OCI-LY7 (cell line): ENCODE data around the gene HSPBP1.

Source experiments
- EZH2phosphoT487 ChIP-seq: fragments of 200-600 bp; sonication (generic); IDR thresholded peaks from 2 replicates; pipeline ENCODE4 v1.6.1; 2018; ENCODE audit warnings: low read depth, borderline replicate concordance, mild to moderate bottlenecking, mixed run types, antibody characterized with exemption, low read length, moderate library complexity, mixed read lengths
- TF ChIP-seq, protein P1 (sequence below): fragments of 200-600 bp; sonication (generic); conservative IDR thresholded peaks from 2 replicates; pipeline ENCODE4 v1.5.1; 2014; ENCODE audit warnings: mild to moderate bottlenecking, antibody characterized with exemption, low read length, moderate library complexity, mixed read lengths

DNA sequence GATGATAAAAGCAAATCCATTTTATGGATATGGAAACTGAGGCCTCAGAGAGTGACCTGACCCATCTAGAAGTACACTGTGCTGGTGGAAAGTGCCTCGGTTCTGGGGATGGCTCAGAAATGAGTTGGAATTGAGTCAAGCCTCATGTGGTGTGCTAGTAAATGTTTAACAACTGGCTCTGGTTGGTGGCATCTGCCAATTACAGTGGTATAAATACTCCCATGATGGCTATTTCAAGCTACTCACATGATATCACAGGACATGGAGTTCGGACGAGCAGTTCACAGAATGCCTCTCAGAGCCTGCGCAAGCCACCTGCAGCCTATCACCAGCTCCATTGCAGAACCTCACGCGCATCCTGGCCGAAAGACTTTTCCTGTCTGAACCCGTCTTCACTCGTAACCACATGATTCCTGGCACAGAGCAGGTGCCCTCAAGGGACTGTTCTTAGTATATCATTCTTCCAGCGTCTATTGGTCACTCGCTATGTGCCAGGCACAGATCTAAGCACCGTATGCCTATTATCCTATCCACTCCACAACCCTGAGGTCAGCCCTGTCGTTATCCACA is 36.1 kb upstream of the HSPBP1 start:
- TF ChIP-seq, protein P1, sequence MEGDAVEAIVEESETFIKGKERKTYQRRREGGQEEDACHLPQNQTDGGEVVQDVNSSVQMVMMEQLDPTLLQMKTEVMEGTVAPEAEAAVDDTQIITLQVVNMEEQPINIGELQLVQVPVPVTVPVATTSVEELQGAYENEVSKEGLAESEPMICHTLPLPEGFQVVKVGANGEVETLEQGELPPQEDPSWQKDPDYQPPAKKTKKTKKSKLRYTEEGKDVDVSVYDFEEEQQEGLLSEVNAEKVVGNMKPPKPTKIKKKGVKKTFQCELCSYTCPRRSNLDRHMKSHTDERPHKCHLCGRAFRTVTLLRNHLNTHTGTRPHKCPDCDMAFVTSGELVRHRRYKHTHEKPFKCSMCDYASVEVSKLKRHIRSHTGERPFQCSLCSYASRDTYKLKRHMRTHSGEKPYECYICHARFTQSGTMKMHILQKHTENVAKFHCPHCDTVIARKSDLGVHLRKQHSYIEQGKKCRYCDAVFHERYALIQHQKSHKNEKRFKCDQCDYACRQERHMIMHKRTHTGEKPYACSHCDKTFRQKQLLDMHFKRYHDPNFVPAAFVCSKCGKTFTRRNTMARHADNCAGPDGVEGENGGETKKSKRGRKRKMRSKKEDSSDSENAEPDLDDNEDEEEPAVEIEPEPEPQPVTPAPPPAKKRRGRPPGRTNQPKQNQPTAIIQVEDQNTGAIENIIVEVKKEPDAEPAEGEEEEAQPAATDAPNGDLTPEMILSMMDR, result no peak
- TF ChIP-seq EZH2phosphoT487, result no peak
